Activated T-cell treated with anti-CD3 and anti-CD28 coated beads, Interleukin-2, amount 50 U/mL, for 72 hours (primary cell): ENCODE measurements around the gene NCBP2L. TPM values are rescaled to one million over a fixed set of nuclear protein-coding genes. Genes with fewer than 3 reads are reported as not detected.

ENCODE experiments used
- ATAC-seq, 2 donors: fragments of 150-1000 bp; cut with Tn5 transposase; replicated peaks in 1 of 2; 2 replicates each; pipeline ENCODE4 v1.10.0; 2021; ENCODE audit warnings: moderate library complexity in 2 of 2, mild to moderate bottlenecking in 1 of 2
- DNase-seq, 2 donors: peaks; one replicate each; pipeline ENCODE4 v3.0.0; 2021 to 2022; ENCODE audit warnings: mixed read lengths in 1 of 2
- H3K27ac Mint-ChIP-seq: one replicate; pipeline ENCODE4 v1.8.0; 2022; ENCODE audit warnings: mild to moderate bottlenecking, moderate library complexity, mixed read lengths
- H3K27me3 Mint-ChIP-seq: one replicate; pipeline ENCODE4 v1.8.0; 2022; ENCODE audit warnings: low read depth, mixed read lengths
- H3K36me3 Mint-ChIP-seq, 2 donors: one replicate each; pipeline ENCODE4 v1.8.0; 2022; ENCODE audit warnings: mixed read lengths in 2 of 2, mild to moderate bottlenecking in 1 of 2; ENCODE audit not compliant: insufficient read depth in 2 of 2
- H3K4me1 Mint-ChIP-seq: one replicate; pipeline ENCODE4 v1.8.0; 2022; ENCODE audit warnings: low read depth, mixed read lengths
- H3K4me3 Mint-ChIP-seq, 2 donors: one replicate each; pipeline ENCODE4 v1.8.0; 2022; ENCODE audit warnings: mild to moderate bottlenecking in 2 of 2, mixed read lengths in 2 of 2, moderate library complexity in 2 of 2
- H3K9me3 Mint-ChIP-seq, 2 donors: one replicate each; pipeline ENCODE4 v1.8.0; 2022; ENCODE audit warnings: mixed read lengths in 2 of 2
- total RNA-seq, 2 donors: library from RNA; stranded (reverse); gene quantifications; one replicate each; pipeline ENCODE4 v1.2.3, GENCODE V29; 2022

The NCBP2L gene
- total RNA-seq, 2 donors from 2014 or later = not detected

DNA sequence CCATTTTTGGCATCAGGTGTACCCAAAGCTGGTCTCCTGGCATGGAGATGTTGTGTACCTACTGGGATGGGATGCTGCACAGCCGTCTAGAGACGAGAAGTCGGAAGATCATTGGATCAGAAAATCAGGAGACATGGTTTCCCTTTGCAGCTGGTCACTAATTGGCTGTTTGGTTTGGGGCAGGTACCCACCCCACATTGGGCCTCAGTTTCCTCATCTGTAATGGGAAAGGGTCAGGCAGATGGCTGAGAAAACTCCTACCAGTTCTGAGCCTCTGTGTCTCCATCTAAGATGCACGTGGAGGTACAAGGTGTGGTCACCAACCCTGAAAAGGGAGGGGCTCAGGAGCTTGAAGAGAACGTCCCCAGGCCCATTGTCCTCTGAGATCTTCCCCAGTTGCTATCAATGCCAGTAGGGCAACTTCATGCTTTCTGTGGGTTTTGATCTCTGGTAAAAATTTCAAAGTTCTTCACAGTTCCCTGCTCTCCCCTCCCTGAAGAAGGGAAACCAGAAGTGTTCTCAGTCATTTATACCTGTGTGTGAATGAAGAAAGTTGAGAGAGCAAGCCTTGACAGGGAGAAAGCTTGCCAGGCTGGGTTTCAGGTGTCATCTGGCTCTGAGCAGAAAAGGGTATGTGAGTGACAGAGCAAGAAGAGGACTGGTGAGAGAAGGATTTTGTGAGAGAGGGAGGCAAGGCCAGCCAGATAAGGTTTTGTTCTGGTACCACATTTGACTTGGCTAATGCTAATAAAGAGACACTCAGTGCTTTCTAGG lies 17.0 kb upstream of the NCBP2L start:
- no peaks in the 10 kb centered on the region for H3K36me3 Mint-ChIP-seq
- no peaks in the 10 kb centered on the region for H3K9me3 Mint-ChIP-seq
- peaks cover 4% of the 10 kb centered on the region for H3K4me1 Mint-ChIP-seq
- no peak overlapping the region for H3K4me3 Mint-ChIP-seq
- DNase-seq (no peak), ATAC-seq (no peak)
- no peak overlapping the region for H3K27ac Mint-ChIP-seq
- peaks cover 12% of the 10 kb centered on the region for H3K27me3 Mint-ChIP-seq

- H3K27me3 Mint-ChIP-seq = peaks cover 7% of the 10 kb centered on the region
- no peaks in the 10 kb centered on the region for H3K9me3 Mint-ChIP-seq
- ATAC-seq (no peak), DNase-seq (no peak)
- H3K4me1 Mint-ChIP-seq = no peaks in the 10 kb centered on the region
- H3K36me3 Mint-ChIP-seq = no peaks in the 10 kb centered on the region
- H3K27ac Mint-ChIP-seq = peak overlapping the region; percentile 31
- H3K4me3 Mint-ChIP-seq = no peak overlapping the region
Measured at GRCh38 chrX:107763647-107764046, 13.9 kb upstream of the NCBP2L start.

- Mint-ChIP-seq H3K27me3 (peaks cover 7% of the 10 kb centered on the region), H3K36me3 (no peaks in the 10 kb centered on the region), H3K4me1 (no peaks in the 10 kb centered on the region), H3K4me3 (no peak overlapping the region), H3K9me3 (no peaks in the 10 kb centered on the region), H3K27ac (no peak overlapping the region)
- no peak for ATAC-seq
- DNase-seq = no peak
Measured at GRCh38 chrX:107764845-107765608, 12.5 kb upstream of the NCBP2L start.

- Mint-ChIP-seq H3K4me1 (no peaks in the 10 kb centered on the region), H3K27me3 (peaks cover 12% of the 10 kb centered on the region), H3K36me3 (no peaks in the 10 kb centered on the region), H3K9me3 (no peaks in the 10 kb centered on the region), H3K27ac (no peak overlapping the region), H3K4me3 (no peak overlapping the region)
- no peak for ATAC-seq
- DNase-seq = no peak
Measured at GRCh38 chrX:107766470-107767150, 10.9 kb upstream of the NCBP2L start.

- DNase-seq = no peak
- H3K27me3 Mint-ChIP-seq = peaks cover 16% of the 10 kb centered on the region
- no peak overlapping the region for H3K27ac Mint-ChIP-seq
- ATAC-seq = no peak
- H3K36me3 Mint-ChIP-seq = no peaks in the 10 kb centered on the region
- no peaks in the 10 kb centered on the region for H3K4me1 Mint-ChIP-seq
- H3K9me3 Mint-ChIP-seq = no peaks in the 10 kb centered on the region
- H3K4me3 Mint-ChIP-seq = no peak overlapping the region
Measured at GRCh38 chrX:107768051-107768450, 9.5 kb upstream of the NCBP2L start.

DNA sequence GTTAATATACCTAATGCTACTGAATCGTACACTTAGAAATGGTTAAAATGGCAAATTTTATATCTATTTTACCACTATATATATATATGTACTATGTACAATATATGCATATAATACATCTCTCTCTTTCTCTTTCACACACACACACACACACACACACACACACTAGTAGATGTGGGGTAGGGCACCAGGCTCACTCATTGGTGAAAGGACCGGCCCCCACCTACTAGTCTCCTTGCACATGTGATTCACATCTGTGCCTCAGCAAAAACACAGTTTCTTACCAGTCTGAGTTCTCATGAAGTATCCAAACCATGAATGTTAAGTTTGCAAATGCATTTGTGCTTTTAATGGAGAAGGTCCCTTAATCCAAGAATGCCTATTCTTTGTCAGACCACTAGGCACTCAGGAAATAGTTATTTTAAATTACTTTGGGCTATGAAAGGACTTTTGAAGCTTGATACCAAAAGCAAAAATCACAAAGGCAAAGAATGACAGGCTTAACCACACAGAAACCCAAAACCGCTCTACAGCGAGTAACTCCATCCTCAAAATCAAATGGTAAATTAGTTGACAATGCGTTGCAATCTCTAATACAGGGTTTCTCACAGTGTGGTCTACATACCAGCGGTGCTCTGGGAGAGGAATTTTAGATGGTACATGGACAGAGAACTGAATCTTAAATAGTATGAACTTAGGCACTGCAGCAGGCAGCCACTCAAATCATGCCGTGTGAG lies 7.8 kb upstream of the NCBP2L start:
- Mint-ChIP-seq H3K9me3 (no peaks in the 10 kb centered on the region), H3K36me3 (no peaks in the 10 kb centered on the region), H3K27me3 (peaks cover 19% of the 10 kb centered on the region), H3K4me3 (no peak overlapping the region), H3K27ac (no peak overlapping the region), H3K4me1 (peaks cover 5% of the 10 kb centered on the region)
- ATAC-seq (no peak), DNase-seq (no peak)

DNA sequence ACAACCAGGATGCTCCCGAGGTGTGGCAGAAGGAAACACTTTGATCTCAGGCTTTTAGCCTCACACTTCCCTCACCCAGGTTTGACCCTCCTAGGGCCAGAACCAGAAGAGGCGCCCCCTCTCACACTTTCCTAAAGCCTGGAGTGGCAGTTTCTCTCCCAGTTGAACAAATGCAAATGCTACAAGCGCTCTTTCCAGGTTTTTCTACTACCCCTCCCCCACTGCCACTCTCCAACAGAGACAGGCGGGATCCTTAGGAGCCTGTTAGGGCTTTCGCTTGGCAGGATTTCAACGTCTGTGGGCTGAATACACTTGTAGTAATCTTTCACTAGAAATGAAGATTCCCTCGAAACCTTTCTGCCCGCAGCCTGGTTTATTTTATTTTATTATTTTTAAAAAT lies 4.3 kb upstream of the NCBP2L start:
- ATAC-seq (no peak), DNase-seq (no peak)
- H3K27me3 Mint-ChIP-seq = peaks cover 36% of the 10 kb centered on the region
- no peaks in the 10 kb centered on the region for H3K36me3 Mint-ChIP-seq
- H3K9me3 Mint-ChIP-seq = no peaks in the 10 kb centered on the region
- H3K4me1 Mint-ChIP-seq = peaks cover 19% of the 10 kb centered on the region
- H3K4me3 Mint-ChIP-seq = no peak overlapping the region
- no peak overlapping the region for H3K27ac Mint-ChIP-seq

- H3K4me1 Mint-ChIP-seq = peaks cover 19% of the 10 kb centered on the region
- H3K27ac Mint-ChIP-seq = no peak overlapping the region
- H3K9me3 Mint-ChIP-seq = no peaks in the 10 kb centered on the region
- H3K36me3 Mint-ChIP-seq = no peaks in the 10 kb centered on the region
- H3K4me3 Mint-ChIP-seq = no peak overlapping the region
- H3K27me3 Mint-ChIP-seq = peaks cover 41% of the 10 kb centered on the region
- DNase-seq (no peak), ATAC-seq (no peak)
Measured at GRCh38 chrX:107773906-107774435, 3.6 kb upstream of the NCBP2L start.

DNA sequence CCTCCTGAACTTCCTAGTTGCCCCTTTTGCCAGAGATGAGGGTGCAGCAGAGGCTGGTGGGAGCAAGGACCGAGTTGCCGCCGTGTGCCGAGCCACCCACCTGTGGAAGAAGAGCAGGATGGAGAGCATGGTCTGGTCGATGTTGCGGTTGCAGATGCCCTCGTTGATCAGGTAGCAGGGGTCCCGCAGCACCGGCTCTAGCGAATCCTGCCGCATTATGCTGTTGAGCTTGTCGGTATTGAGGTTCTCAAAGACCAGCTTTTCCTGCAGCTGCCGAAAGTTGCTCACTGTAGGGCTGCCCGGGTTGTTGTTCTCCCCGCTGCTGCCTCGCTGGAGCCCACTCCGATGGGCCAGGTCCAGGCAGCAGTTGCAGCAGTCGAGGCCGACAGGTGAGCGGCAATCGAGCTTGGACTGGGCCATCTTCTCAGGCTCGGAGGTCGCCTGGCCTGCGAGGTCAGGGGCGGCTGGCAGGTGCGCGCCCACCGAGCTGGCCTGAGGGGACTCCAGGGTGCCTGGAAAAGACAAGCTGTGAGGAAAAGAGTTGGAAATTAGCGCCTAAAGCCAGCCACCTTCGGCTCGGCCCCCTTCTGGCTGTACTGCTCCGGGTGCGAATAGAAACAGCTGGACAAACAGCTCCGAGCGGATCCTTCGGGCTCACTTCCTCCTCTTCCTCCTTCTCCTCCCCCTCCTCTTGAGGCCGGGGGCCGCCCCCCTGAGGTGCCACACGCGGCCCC lies 2.4 kb upstream of the NCBP2L start:
- H3K9me3 Mint-ChIP-seq = no peaks in the 10 kb centered on the region
- no peak overlapping the region for H3K27ac Mint-ChIP-seq
- H3K4me1 Mint-ChIP-seq = peaks cover 19% of the 10 kb centered on the region
- peaks cover 41% of the 10 kb centered on the region for H3K27me3 Mint-ChIP-seq
- no peaks in the 10 kb centered on the region for H3K36me3 Mint-ChIP-seq
- DNase-seq (no peak), ATAC-seq (no peak)
- H3K4me3 Mint-ChIP-seq = peak overlapping the region; percentile 90

DNA sequence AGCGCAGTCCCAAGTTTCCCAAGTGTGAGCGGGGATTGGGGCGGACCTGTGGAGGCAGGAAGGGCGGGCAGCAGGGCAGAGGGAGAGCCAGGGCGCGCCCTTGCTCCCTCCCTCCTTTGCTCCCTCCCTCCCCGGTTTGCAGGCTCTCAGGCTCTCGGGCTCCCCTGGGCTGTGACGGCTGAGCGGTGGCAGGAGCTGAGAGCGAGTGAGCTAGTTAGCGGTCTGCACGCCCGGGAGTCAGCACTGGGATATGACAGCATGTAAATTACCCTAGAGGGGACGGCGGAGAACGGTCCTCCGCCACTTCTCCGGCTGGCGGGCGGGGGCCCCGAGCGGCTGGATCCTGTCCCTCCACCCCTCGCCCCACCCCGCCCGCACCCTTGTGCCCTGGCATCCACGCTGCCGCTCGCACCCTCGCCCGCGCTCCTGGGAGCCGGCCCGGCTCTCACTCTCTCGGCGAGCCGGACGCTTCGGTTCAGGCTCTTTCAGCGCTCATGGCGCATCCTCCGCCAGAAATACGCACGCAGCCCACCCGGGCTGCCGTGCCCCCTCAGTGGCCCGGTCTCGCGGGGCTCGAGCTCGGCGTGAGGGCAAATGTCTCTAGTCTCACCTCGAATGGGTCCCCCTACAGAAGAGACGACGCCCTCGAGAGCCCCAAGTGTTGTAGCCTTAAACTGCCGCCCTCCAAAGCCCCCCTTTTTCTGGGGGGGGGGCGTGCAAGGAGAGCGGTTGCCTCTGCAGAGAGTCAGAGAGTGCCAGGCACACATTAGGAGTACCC lies 1.6 kb upstream of the NCBP2L start, which contains the start of gene TSC22D3:
Gene TSC22D3 (minus strand): TSS at position 54 of the 778 bp plus-strand sequence. CDS start 368 bp downstream, outside the sequence.
- ATAC-seq (peak; percentile 83 to 86), DNase-seq (peak; percentile 54 to 64)
- Mint-ChIP-seq H3K27ac (peak within 1 kb of the TSS; percentile 62), H3K9me3 (no peaks in the 10 kb centered on the region), H3K27me3 (peaks cover 39% of the 10 kb centered on the region), H3K4me1 (peaks cover 19% of the 10 kb centered on the region), H3K4me3 (peak within 1 kb of the TSS; percentile 90), H3K36me3 (no peaks in the 10 kb centered on the region)

DNA sequence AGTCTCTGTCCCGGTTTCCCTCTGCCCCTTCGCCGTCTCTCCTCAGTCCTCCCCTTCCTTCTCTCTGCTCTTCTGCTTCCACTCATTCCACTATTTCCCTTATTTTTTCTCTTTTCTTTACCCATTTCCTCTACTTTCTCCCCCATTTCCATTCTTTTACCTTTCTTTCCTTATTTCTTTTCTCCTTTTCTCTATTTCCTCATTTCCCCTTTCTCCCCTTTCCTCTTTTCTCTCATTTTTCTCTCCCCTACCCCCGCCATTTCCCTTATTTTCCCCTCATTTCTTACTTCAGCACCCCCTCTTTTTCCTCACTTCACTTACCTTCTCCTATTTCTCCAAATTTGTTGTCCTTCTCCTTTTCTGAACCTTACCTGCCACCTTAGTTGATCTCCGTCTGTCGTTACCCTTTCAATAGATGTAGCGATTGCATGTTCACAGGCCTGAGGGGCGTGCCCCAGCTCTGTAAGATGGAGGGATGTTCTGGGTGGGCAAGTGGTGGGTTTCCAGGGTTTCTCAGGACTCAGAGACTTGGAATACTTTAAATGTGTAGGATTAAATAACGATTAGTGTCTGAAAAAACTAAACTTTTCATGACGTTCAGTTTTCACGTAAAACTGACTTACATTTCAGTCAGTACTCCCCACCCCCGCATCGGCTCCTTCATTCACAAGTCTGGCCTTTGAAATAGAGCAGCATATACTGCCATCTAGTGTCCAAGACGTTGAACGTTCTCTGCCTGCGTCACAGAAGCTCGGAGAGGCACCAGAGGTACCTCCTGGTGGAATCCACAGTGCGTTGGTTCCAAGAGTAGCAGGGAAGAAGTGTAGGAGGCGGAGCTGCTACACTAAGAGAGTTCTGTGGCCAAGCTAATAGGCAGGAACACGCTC lies 641 bp upstream of the NCBP2L start:
- peak; percentile 76 to 81 for ATAC-seq
- Mint-ChIP-seq H3K27me3 (peaks cover 35% of the 10 kb centered on the region), H3K4me1 (peaks cover 19% of the 10 kb centered on the region), H3K36me3 (no peaks in the 10 kb centered on the region), H3K9me3 (no peaks in the 10 kb centered on the region), H3K4me3 (peak overlapping the region; percentile 90), H3K27ac (peak overlapping the region; percentile 62)
- DNase-seq = peak; percentile 68 to 83
